HepG2 (cell line): ENCODE data around the gene MARS1. TPM values are rescaled to one million over a fixed set of nuclear protein-coding genes. Genes with fewer than 3 reads are reported as not detected.

Experiments
- ATAC-seq: fragments of 200-7000 bp; cut with Tn5 transposase; 3 replicates; pipeline ENCODE4 v1.9.1; 2020; ENCODE audit warnings: mild to moderate bottlenecking, moderate library complexity
- BruUV-seq: library from RNA; stranded (reverse); fragments of 400-500 nt; replicated peaks from 2 replicates; lab custom pipeline; 2021; lab: Mats Ljungman, UMichigan
- CTCF ChIA-PET: fragments of 300-600 bp; formaldehyde crosslinking; extraction: SDS; loops from one replicate; lab custom pipeline; 2021; ENCODE audit warnings: low total read pairs, inconsistent platforms, low intra/inter-chr PET ratio; lab: Yijun Ruan, JAX
- POLR2A ChIA-PET: fragments of 350-600 bp; sonication (Branson Sonifier 250); formaldehyde crosslinking; loops from one replicate; lab custom pipeline; 2020; ENCODE audit warnings: antibody characterized with exemption, inconsistent platforms; lab: Yijun Ruan, JAX
- DNase-seq: peaks from one replicate; pipeline ENCODE4 v3.0.0-alpha.2; 2015; ENCODE audit warnings: low spot score
- FAIRE-seq: peaks from 3 replicates; lab custom pipeline; 2011; peaks lifted over from hg19 to GRCh38; lab: Jason Lieb, UNC
- H2AFZ ChIP-seq: one replicate; pipeline ENCODE4 v1.6.1; 2011; ENCODE audit warnings: low read length, inconsistent platforms
- H3K27ac ChIP-seq: fragments of 300-600 bp; 3 replicates; pipeline ENCODE4 v1.8.0; 2011; ENCODE audit warnings: mixed run types, mild to moderate bottlenecking, mixed read lengths, low read length, inconsistent platforms; ENCODE audit not compliant: insufficient read depth; ENCODE audit errors: extremely low read length
- H3K27me3 ChIP-seq, 2 experiments: fragments of 200-600 bp in 1 of 2; 2 replicates in 1 of 2; 3 replicates in 1 of 2; pipeline versions ENCODE4 v1.6.0 to v1.8.0; 2011; ENCODE audit warnings: low read length in 2 of 2, mild to moderate bottlenecking in 2 of 2, moderate library complexity in 2 of 2, inconsistent platforms in 1 of 2; ENCODE audit not compliant: insufficient read depth in 2 of 2, control insufficient read depth in 1 of 2
- H3K36me3 ChIP-seq, 2 experiments: fragments of 200-600 bp in 1 of 2; replicated peaks in 1 of 2; 2 replicates in 1 of 2; 3 replicates in 1 of 2; pipeline versions ENCODE4 v1.5.1 to v1.8.0; 2011; ENCODE audit warnings: low read length in 2 of 2, inconsistent platforms in 1 of 2; ENCODE audit not compliant: insufficient read depth in 2 of 2, control insufficient read depth in 1 of 2
- H3K4me1 ChIP-seq: 2 replicates; pipeline ENCODE4 v1.5.1; 2012; ENCODE audit warnings: low read length, inconsistent platforms; ENCODE audit not compliant: insufficient read depth
- H3K4me2 ChIP-seq: 2 replicates; pipeline ENCODE4 v1.6.0; 2011; ENCODE audit warnings: low read depth, low read length, inconsistent platforms
- H3K4me3 ChIP-seq, 3 experiments: fragments of 200-600 bp in 1 of 3; sonication (generic), shearing (Covaris generic) in 1 of 3; replicated peaks in 1 of 3; 2 replicates each; pipeline ENCODE4 v1.5.1; 2011 to 2016; ENCODE audit warnings: low read length in 3 of 3, inconsistent platforms in 2 of 3, low read depth in 2 of 3, mild to moderate bottlenecking in 2 of 3, control low read depth in 1 of 3, mixed read lengths in 1 of 3; ENCODE audit not compliant: insufficient read depth in 1 of 3
- H3K79me2 ChIP-seq: one replicate; pipeline ENCODE4 v1.6.1; 2011; ENCODE audit warnings: low read length, inconsistent platforms; ENCODE audit not compliant: insufficient read depth
- H3K9ac ChIP-seq: 2 replicates; pipeline ENCODE4 v1.6.0; 2011; ENCODE audit warnings: mild to moderate bottlenecking, low read depth, low read length, inconsistent platforms; ENCODE audit not compliant: insufficient read depth
- H3K9me3 ChIP-seq: 2 replicates; pipeline ENCODE4 v1.5.1; 2012; ENCODE audit warnings: mild to moderate bottlenecking, low read length
- H4K20me1 ChIP-seq: 2 replicates; pipeline ENCODE4 v1.6.0; 2011; ENCODE audit warnings: inconsistent platforms, mild to moderate bottlenecking, low read length, moderate library complexity; ENCODE audit not compliant: insufficient read depth
- ATRX ChIP-seq: sonication (generic); formaldehyde crosslinking; IDR thresholded peaks from 2 replicates; pipeline ENCODE4 v1.4.0; 2020; ENCODE audit warnings: missing genetic modification reagents, borderline replicate concordance
- HIVEP1 ChIP-seq: sonication (generic); formaldehyde crosslinking; IDR thresholded peaks from 2 replicates; pipeline ENCODE4 v1.4.0; 2020; ENCODE audit warnings: mild to moderate bottlenecking, missing genetic modification reagents
- PCBP1 ChIP-seq: fragments of 200-400 bp; formaldehyde crosslinking; IDR thresholded peaks from 2 replicates; pipeline ENCODE4 v1.6.1; 2017; ENCODE audit warnings: mild to moderate bottlenecking, low read depth, low read length, borderline replicate concordance
- PHF21A ChIP-seq: sonication (generic); formaldehyde crosslinking; IDR thresholded peaks from 2 replicates; pipeline ENCODE4 v1.5.0; 2020; ENCODE audit warnings: mild to moderate bottlenecking, missing genetic modification reagents
- RARA ChIP-seq: IDR thresholded peaks from 2 replicates; pipeline ENCODE4 v1.6.1; 2016; ENCODE audit warnings: missing genetic modification reagents, missing compliant biosample characterization
- STAG1 ChIP-seq: sonication (generic); formaldehyde crosslinking; IDR thresholded peaks from 2 replicates; pipeline ENCODE4 v1.4.0; 2020; ENCODE audit warnings: missing genetic modification reagents
- ZNF205 ChIP-seq: IDR thresholded peaks from 2 replicates; pipeline ENCODE4 v1.6.1; 2018; ENCODE audit warnings: missing biosample characterization, missing genetic modification reagents
- ZNF678 ChIP-seq: sonication (generic); formaldehyde crosslinking; IDR thresholded peaks from 2 replicates; pipeline ENCODE4 v1.4.0; 2020; ENCODE audit warnings: mild to moderate bottlenecking, missing genetic modification reagents
- ZNF747 ChIP-seq: sonication (generic); formaldehyde crosslinking; IDR thresholded peaks from 2 replicates; pipeline ENCODE4 v1.8.1; 2023; ENCODE audit warnings: missing genetic modification reagents, mild to moderate bottlenecking, borderline replicate concordance
- WGBS: methylation state at CpG from one replicate; pipeline ENCODE4 v1.1.6; 2017; ENCODE audit warnings: low lambda C conversion rate; 5-methylcytosine and 5-hydroxymethylcytosine counted together
- in situ Hi-C: cut with HindIII; loops from 2 replicates; pipeline ENCODE4 v1.10.0; 2017; ENCODE audit warnings: low pct_unique_long_range_greater_than_20kb; ENCODE audit not compliant: extremely low pct_ligation_motif_present
- intact Hi-C: fragments of 100-400 bp; cut with micrococcal nuclease; formaldehyde crosslinking; loops from one replicate; pipeline ENCODE4 v1.10.0; 2022; ENCODE audit not compliant: unreplicated experiment
- polyA plus RNA-seq, 8 experiments: library from polyadenylated mRNA; depleted of rRNA in 3 of 8; stranded (reverse) in 7 of 8; unstranded in 1 of 8; fragments of >200 nt; fragmentation: Illumina TruSeq in 4 of 8; extraction: Trizol in 4 of 8; gene quantifications; 2 replicates each; pipeline versions ENCODE4 v1.2.1 to v1.2.3, GENCODE V29; 2011 to 2016; ENCODE audit warnings: low read depth in 4 of 8, missing spikeins in 1 of 8, mixed read lengths in 1 of 8; ENCODE audit not compliant: insufficient read depth in 1 of 8
- total RNA-seq, 5 experiments: library from RNA; depleted of rRNA; stranded (reverse); fragments of >200 nt; fragmentation: Illumina TruSeq; extraction: Trizol; gene quantifications; 2 replicates each; pipeline ENCODE4 v1.2.3, GENCODE V29; 2016; ENCODE audit warnings: low read depth in 1 of 5
- TF ChIP-seq, protein P1 (sequence below): sonication (generic); formaldehyde crosslinking; IDR thresholded peaks from 2 replicates; pipeline ENCODE4 v1.4.0; 2020; ENCODE audit warnings: mild to moderate bottlenecking, missing genetic modification reagents
- TF ChIP-seq, protein P2 (sequence below): sonication (generic); formaldehyde crosslinking; IDR thresholded peaks from 2 replicates; pipeline ENCODE4 v1.5.1; 2020; ENCODE audit warnings: mild to moderate bottlenecking, missing genetic modification reagents, moderate library complexity

The MARS1 gene
- total and polyA plus RNA-seq, 2 of the 13 experiments (the other 11 are each of a cell fraction or from before 2014, with no cell fraction given): 115 to 181 TPM

DNA sequence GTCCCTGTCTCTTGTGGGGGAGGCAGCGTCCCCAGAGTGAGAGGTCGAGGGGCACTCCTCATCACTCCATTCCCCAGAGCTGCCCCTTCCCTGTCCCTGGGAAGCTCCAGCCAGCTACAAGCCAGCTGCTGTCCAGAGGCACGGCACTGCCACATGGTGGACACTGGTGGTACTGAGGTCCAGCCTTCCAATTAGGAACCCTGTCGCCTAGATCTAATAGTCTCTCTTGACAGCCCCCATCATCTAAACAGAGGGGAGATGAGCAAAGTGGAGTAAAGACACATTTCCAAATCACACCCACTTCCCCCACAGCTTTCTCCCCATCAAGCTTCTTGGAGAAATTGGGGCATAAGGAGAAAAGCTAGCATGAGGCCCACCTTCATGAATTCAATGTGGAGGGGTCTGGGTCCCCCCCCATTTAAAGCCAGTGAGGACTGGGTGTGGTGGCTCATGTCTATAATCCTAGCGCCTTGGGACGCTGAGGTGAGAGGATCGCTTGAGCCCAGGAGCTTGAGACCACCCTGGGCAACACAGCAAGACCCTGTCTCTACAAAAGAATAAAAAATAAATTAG lies 34.8 kb upstream of the MARS1 start:
- in situ Hi-C loops: loop anchor here (5.0 kb wide), 1 partner anchor 146 kb away; no protein-coding TSS in a partner anchor
- ATAC-seq (peak; percentile 29), FAIRE-seq (peak; percentile 83), DNase-seq (peak; percentile 73)
- peaks cover 15% of the 10 kb centered on the region for H3K79me2 ChIP-seq
- intact Hi-C loops: loop anchor here (1.0 to 10.0 kb wide), 5 partner anchors 18 to 698 kb away; partner anchors contain the start of gene PRIM1
- no peak overlapping the region for H2AFZ ChIP-seq
- ChIA-PET POLR2A (interaction anchor here (0.8 to 6.4 kb wide), 9 partner anchors 11 to 145 kb away, joined by 3 to 99 read pairs (median 7); partner anchors contain the start of genes INHBC and R3HDM2), CTCF (interaction anchor here (0.8 to 6.1 kb wide), 2 partner anchors 85 to 145 kb away, joined by 4 to 66 read pairs; no protein-coding TSS in a partner anchor)
- H4K20me1 ChIP-seq: no peaks in the 10 kb centered on the region
- WGBS: 24% methylated on average over 4 of the region's 7 CpGs
- no TSS peak for BruUV-seq
- H3K27me3 ChIP-seq: no peaks in the 10 kb centered on the region; a peak in 1 of 5 replicates
- no peaks in the 10 kb centered on the region for H3K36me3 ChIP-seq
- H3K27ac ChIP-seq: no peak overlapping the region
- H3K4me2 ChIP-seq: peak overlapping the region; percentile 80
- H3K9ac ChIP-seq: no peak overlapping the region
- peaks cover 81% of the 10 kb centered on the region for H3K4me1 ChIP-seq
- 0 out of 6 replicates have a peak overlapping the region, but pooled peaks of 1 of the 3 experiments have one; percentile 3 for H3K4me3 ChIP-seq
- no peaks in the 10 kb centered on the region for H3K9me3 ChIP-seq
- TF ChIP-seq ZNF747 (no peak), PHF21A (no peak), ZNF678 (no peak), STAG1 (CRISPR knock-in tag) (peak; percentile 95), PCBP1 (no peak), HIVEP1 (CRISPR knock-in tag) (peak; percentile 65; the same call in 1 of the 2 replicates), ATRX (CRISPR knock-in tag) (no peak), RARA (CRISPR knock-in tag) (0 out of 2 replicates have a peak, but pooled peaks have one; percentile 30), ZNF205 (CRISPR knock-in tag) (no peak)
- TF ChIP-seq, protein P1, sequence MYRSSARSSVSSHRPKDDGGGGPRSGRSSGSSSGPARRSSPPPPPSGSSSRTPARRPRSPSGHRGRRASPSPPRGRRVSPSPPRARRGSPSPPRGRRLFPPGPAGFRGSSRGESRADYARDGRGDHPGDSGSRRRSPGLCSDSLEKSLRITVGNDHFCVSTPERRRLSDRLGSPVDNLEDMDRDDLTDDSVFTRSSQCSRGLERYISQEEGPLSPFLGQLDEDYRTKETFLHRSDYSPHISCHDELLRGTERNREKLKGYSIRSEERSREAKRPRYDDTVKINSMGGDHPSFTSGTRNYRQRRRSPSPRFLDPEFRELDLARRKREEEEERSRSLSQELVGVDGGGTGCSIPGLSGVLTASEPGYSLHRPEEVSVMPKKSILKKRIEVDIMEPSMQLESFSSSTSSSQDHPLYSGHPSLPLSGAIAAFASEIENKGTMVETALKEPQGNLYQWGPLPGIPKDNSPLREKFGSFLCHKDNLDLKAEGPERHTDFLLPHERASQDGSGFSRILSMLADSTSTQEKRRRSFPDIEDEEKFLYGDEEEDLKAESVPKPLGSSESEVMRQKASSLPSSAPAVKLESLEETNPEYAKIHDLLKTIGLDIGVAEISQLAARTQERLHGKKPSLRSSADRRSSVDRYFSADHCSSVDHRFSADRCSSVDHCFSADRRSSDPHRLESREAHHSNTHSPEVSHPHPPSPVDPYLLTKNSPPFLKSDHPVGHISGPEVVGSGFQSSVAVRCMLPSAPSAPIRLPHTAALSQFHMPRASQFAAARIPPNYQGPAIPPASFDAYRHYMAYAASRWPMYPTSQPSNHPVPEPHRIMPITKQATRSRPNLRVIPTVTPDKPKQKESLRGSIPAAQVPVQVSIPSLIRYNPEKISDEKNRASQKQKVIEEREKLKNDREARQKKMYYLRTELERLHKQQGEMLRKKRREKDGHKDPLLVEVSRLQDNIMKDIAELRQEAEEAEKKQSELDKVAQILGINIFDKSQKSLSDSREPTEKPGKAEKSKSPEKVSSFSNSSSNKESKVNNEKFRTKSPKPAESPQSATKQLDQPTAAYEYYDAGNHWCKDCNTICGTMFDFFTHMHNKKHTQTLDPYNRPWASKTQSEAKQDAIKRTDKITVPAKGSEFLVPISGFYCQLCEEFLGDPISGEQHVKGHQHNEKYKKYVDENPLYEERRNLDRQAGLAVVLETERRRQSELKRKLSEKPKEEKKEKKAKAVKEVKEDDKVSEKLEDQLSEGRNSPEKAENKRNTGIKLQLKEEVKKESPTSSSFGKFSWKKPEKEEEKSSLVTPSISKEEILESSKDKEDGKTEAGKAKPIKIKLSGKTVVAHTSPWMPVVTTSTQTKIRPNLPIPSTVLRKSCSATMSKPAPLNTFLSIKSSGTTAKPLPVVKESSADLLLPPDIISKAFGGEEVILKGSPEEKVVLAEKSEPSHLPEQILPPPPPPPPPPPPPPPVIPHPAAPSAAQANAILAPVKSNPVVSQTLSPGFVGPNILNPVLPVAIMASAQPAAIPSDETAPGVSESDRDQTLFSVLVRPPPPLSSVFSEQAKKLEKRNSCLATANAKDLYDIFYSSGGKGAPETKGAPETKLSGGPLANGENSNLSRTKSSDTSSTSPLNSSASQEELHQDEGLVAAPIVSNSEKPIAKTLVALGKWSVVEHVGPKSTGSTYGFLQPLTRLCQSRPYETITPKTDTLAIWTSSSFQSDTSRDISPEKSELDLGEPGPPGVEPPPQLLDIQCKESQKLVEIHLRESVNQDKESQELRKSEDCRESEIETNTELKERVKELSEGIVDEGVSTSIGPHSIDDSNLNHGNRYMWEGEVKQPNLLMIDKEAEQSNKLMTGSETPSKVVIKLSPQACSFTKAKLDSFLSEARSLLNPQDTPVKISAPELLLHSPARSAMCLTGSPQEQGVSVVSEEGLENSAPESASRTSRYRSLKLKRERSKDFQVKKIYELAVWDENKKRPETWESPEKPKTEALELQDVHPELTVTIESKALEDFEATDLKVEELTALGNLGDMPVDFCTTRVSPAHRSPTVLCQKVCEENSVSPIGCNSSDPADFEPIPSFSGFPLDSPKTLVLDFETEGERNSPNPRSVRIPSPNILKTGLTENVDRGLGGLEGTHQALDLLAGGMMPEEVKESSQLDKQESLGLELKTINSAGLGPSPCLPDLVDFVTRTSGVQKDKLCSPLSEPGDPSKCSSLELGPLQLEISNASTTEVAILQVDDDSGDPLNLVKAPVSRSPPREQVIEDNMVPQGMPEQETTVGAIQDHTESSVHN (CRISPR knock-in tag): no peak
- TF ChIP-seq, protein P2, sequence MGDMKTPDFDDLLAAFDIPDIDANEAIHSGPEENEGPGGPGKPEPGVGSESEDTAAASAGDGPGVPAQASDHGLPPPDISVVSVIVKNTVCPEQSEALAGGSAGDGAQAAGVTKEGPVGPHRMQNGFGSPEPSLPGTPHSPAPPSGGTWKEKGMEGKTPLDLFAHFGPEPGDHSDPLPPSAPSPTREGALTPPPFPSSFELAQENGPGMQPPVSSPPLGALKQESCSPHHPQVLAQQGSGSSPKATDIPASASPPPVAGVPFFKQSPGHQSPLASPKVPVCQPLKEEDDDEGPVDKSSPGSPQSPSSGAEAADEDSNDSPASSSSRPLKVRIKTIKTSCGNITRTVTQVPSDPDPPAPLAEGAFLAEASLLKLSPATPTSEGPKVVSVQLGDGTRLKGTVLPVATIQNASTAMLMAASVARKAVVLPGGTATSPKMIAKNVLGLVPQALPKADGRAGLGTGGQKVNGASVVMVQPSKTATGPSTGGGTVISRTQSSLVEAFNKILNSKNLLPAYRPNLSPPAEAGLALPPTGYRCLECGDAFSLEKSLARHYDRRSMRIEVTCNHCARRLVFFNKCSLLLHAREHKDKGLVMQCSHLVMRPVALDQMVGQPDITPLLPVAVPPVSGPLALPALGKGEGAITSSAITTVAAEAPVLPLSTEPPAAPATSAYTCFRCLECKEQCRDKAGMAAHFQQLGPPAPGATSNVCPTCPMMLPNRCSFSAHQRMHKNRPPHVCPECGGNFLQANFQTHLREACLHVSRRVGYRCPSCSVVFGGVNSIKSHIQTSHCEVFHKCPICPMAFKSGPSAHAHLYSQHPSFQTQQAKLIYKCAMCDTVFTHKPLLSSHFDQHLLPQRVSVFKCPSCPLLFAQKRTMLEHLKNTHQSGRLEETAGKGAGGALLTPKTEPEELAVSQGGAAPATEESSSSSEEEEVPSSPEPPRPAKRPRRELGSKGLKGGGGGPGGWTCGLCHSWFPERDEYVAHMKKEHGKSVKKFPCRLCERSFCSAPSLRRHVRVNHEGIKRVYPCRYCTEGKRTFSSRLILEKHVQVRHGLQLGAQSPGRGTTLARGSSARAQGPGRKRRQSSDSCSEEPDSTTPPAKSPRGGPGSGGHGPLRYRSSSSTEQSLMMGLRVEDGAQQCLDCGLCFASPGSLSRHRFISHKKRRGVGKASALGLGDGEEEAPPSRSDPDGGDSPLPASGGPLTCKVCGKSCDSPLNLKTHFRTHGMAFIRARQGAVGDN (CRISPR knock-in tag): peak; percentile 50
